Suprapubic skin (tissue), 4 donors: ENCODE measurements around the gene B3GNT7. TPM values are rescaled to one million over a fixed set of nuclear protein-coding genes. Genes with fewer than 3 reads are reported as not detected.

Experiments used
- DNase-seq, 2 donors: peaks; one replicate each; pipeline ENCODE4 v3.0.0-alpha.2; 2019; ENCODE audit warnings: low spot score in 2 of 2
- H3K27ac ChIP-seq: fragments of 200-600 bp; sonication (generic); one replicate; pipeline ENCODE4 v1.5.1; 2019
- H3K27me3 ChIP-seq: fragments of 200-600 bp; sonication (generic); one replicate; pipeline ENCODE4 v1.5.1; 2019
- H3K36me3 ChIP-seq: fragments of 200-600 bp; sonication (generic); one replicate; pipeline ENCODE4 v1.5.1; 2019
- H3K4me1 ChIP-seq: fragments of 200-600 bp; sonication (generic); one replicate; pipeline ENCODE4 v1.5.1; 2019
- H3K4me3 ChIP-seq: fragments of 200-600 bp; sonication (generic); one replicate; pipeline ENCODE4 v1.5.1; 2019; ENCODE audit warnings: mild to moderate bottlenecking
- H3K9me3 ChIP-seq: fragments of 200-600 bp; sonication (generic); one replicate; pipeline ENCODE4 v1.5.1; 2019
- CTCF ChIP-seq, 2 donors: fragments of 200-600 bp in 1 of 2; fragments of 450-650 bp in 1 of 2; sonication (generic) in 1 of 2; IDR thresholded peaks; one replicate each; pipeline ENCODE4 v1.5.1; 2016 to 2019; ENCODE audit warnings: antibody characterized with exemption in 2 of 2, mild to moderate bottlenecking in 1 of 2, moderate library complexity in 1 of 2
- EP300 ChIP-seq: sonication (generic); formaldehyde crosslinking; IDR thresholded peaks from one replicate; pipeline ENCODE4 v1.6.1; 2017; ENCODE audit warnings: antibody characterized with exemption
- POLR2A ChIP-seq, 2 donors: fragments of 450-650 bp; IDR thresholded peaks; one replicate each; pipeline ENCODE4 v1.6.1; 2017; ENCODE audit warnings: antibody characterized with exemption in 2 of 2, mild to moderate bottlenecking in 2 of 2, moderate library complexity in 2 of 2
- POLR2AphosphoS5 ChIP-seq, 3 donors: sonication (generic); formaldehyde crosslinking; IDR thresholded peaks; one replicate each; pipeline ENCODE4 v1.6.1; 2017; ENCODE audit warnings: antibody characterized with exemption in 3 of 3
- WGBS: methylation state at CpG from one replicate; pipeline ENCODE4 v1.1.5; 2018; 5-methylcytosine and 5-hydroxymethylcytosine counted together
- total RNA-seq, 4 donors: library from RNA; depleted of rRNA; stranded (reverse); fragments of >200 nt; gene quantifications; one replicate each; pipeline ENCODE4 v1.1.0, GENCODE V29; 2016

The B3GNT7 gene
- total RNA-seq, 4 donors from 2014 or later = 1.3 to 1.5 (median 1.4) TPM

DNA sequence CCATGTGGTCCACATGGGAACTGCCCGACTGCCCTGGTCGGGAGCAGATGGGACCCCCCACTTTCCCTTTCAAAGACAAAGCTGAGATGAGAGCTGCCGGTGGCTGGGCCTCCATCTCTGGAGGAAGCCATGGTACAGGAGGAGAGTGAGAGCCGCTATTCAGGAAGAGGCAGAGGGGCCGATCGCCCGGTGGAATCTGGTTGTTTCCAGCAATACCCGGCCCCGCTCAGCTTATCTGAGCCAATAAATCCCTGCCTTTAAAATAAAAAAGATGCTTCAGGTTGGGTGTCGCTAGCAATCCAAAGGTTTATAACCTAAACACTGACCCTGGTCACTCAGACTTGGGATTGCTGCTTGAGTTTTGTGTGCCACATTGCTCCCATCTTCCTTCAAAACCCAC is 15.2 kb upstream of the B3GNT7 start:
- TF ChIP-seq EP300 (no peak), CTCF (IDR thresholded peaks at IDR 0.05) (no peak), POLR2A (IDR thresholded peaks at IDR 0.05) (no peak), POLR2AphosphoS5 (IDR thresholded peaks at IDR 0.05) (no peak)
- Histone ChIP-seq H3K4me1 (peaks cover 5% of the 10 kb centered on the region), H3K27me3 (no peaks in the 10 kb centered on the region), H3K27ac (no peak overlapping the region), H3K4me3 (no peak overlapping the region), H3K36me3 (no peaks in the 10 kb centered on the region), H3K9me3 (no peaks in the 10 kb centered on the region)
- 93% methylated on average over 10 of the region's 10 CpGs for WGBS
- no peak for DNase-seq

GRCh38 chr2:231380991-231381847 is 14.3 kb upstream of the B3GNT7 start:
- Histone ChIP-seq H3K36me3 (no peaks in the 10 kb centered on the region), H3K9me3 (no peaks in the 10 kb centered on the region), H3K27me3 (no peaks in the 10 kb centered on the region), H3K27ac (no peak overlapping the region), H3K4me3 (no peak overlapping the region), H3K4me1 (peaks cover 5% of the 10 kb centered on the region)
- TF ChIP-seq EP300 (no peak), POLR2AphosphoS5 (IDR thresholded peaks at IDR 0.05) (no peak), POLR2A (IDR thresholded peaks at IDR 0.05) (no peak), CTCF (IDR thresholded peaks at IDR 0.05) (no peak)
- no peak for DNase-seq
- WGBS = 91% methylated on average over 5 of the region's 5 CpGs

DNA sequence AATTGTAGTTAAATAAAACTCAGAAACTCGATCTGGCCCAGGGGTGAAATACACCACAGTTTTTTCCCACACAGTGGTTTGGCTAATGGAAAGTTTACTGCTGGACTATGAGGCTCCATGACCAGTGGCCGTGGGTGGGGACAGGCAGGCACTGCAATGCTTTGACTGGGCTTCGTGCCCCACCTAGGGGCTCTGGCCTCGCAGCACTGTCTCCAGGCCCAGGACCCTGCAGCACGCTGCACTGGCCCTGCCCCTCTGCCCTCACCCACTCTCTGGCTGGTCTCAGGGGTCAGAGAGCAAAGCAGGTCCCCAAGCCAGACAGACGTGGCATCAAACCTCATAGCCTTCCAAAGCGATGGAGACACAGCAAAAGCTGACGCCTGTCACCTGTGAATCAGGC is 13.4 kb upstream of the B3GNT7 start:
- peaks cover 5% of the 10 kb centered on the region for H3K4me1 ChIP-seq
- no peaks in the 10 kb centered on the region for H3K36me3 ChIP-seq
- no peaks in the 10 kb centered on the region for H3K9me3 ChIP-seq
- no peak overlapping the region for H3K4me3 ChIP-seq
- no peaks in the 10 kb centered on the region for H3K27me3 ChIP-seq
- no peak for DNase-seq
- TF ChIP-seq CTCF (IDR thresholded peaks at IDR 0.05) (no peak), POLR2AphosphoS5 (IDR thresholded peaks at IDR 0.05) (no peak), EP300 (no peak), POLR2A (IDR thresholded peaks at IDR 0.05) (no peak)
- 95% methylated on average over 4 of the region's 8 CpGs for WGBS
- no peak overlapping the region for H3K27ac ChIP-seq

DNA sequence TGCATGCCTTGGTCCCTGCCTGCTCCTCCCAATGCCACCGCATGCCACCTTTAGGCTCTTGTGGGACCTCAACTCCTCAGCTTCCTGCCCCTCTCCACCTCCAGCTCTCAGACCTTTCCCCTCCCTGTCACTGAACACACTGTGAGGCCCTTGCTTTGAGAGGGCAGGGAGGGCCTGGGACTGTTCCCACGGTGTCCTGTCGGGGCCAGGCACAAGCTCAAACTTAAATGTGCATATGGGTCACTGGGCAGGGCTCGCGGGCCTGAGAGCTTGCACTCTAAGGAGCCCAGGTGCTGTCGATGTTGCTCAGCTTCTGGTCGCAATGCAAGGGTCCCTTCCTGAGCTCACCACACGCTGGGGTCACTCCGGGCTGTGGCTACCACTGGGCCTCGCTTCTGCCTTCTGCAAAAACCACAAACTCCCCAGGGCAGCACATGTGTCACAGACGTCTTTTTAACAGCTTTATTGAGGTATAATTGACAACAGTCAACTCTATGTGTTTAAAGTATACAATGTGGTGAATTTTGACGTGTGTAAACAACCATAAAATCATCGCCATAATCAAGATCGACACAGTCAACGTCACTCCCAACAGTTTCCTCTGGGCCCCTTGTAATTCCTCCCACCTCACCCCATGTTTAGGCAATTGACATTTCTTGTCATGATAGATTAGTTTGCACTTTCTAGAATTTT is 11.9 kb upstream of the B3GNT7 start:
- no peak overlapping the region for H3K27ac ChIP-seq
- 78% methylated on average over 15 of the region's 15 CpGs for WGBS
- no peaks in the 10 kb centered on the region for H3K9me3 ChIP-seq
- no peaks in the 10 kb centered on the region for H3K36me3 ChIP-seq
- no peak overlapping the region for H3K4me3 ChIP-seq
- TF ChIP-seq EP300 = no peak
- TF ChIP-seq POLR2A (IDR thresholded peaks at IDR 0.05) = no peak
- no peak for TF ChIP-seq CTCF (IDR thresholded peaks at IDR 0.05)
- no peak for TF ChIP-seq POLR2AphosphoS5 (IDR thresholded peaks at IDR 0.05)
- no peaks in the 10 kb centered on the region for H3K4me1 ChIP-seq
- H3K27me3 ChIP-seq = no peaks in the 10 kb centered on the region
- no peak for DNase-seq

DNA sequence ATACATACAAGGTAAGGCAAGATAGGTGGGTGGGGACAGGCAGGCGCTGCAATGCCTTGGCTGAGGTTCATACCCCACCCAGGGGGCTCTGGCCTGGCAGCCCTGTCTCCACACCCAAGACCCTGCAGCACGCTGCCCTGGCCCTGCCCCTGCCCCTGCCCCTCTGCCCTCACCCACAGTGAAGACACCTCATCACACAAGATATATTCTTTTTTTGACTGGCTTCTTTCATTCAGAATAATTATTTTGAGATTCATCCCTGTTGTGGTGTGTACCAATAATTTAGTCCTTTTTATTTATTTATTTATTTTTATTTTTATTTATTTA is 11.4 kb upstream of the B3GNT7 start:
- no peaks in the 10 kb centered on the region for H3K4me1 ChIP-seq
- no peak for DNase-seq
- H3K27ac ChIP-seq = no peak overlapping the region
- WGBS = 71% methylated on average over 2 of the region's 2 CpGs
- H3K36me3 ChIP-seq = no peaks in the 10 kb centered on the region
- no peaks in the 10 kb centered on the region for H3K27me3 ChIP-seq
- no peaks in the 10 kb centered on the region for H3K9me3 ChIP-seq
- no peak for TF ChIP-seq EP300
- no peak for TF ChIP-seq POLR2AphosphoS5 (IDR thresholded peaks at IDR 0.05)
- no peak for TF ChIP-seq POLR2A (IDR thresholded peaks at IDR 0.05)
- TF ChIP-seq CTCF (IDR thresholded peaks at IDR 0.05) = no peak
- H3K4me3 ChIP-seq = no peak overlapping the region
